Naive thymus-derived CD8-positive, alpha-beta T cell (primary cell): ENCODE data around the gene KIAA1671. TPM values are rescaled to one million over a fixed set of nuclear protein-coding genes. Genes with fewer than 3 reads are reported as not detected.

Experiments
- ATAC-seq, 2 donors: fragments of 150-1000 bp; cut with Tn5 transposase in 1 of 2; sonication (Bioruptor Pico), chemical (Tn5 transposase) in 1 of 2; 1 replicate in 1 of 2; 2 replicates in 1 of 2; pipeline ENCODE4 v1.10.0; 2021; ENCODE audit warnings: mild to moderate bottlenecking in 2 of 2, moderate library complexity in 2 of 2
- POLR2A ChIA-PET: fragments of 350-600 bp; sonication (Branson Sonifier 250); formaldehyde crosslinking; loops from one replicate; lab custom pipeline; 2021; ENCODE audit warnings: antibody characterized with exemption; lab: Charles Lee
- DNase-seq, 10 donors: peaks; one replicate each; pipeline versions ENCODE4 v3.0.0 to v3.0.0-alpha.2; 2020 to 2022
- H3K27ac Mint-ChIP-seq, 10 donors: one replicate each; pipeline ENCODE4 v1.8.0; 2020 to 2022; ENCODE audit warnings: mild to moderate bottlenecking in 10 of 10, mixed read lengths in 10 of 10, moderate library complexity in 4 of 10, inconsistent platforms in 1 of 10
- H3K27me3 Mint-ChIP-seq, 5 donors: one replicate each; pipeline ENCODE4 v1.8.0; 2021 to 2022; ENCODE audit warnings: mixed read lengths in 5 of 5
- H3K36me3 Mint-ChIP-seq, 3 donors: one replicate each; pipeline ENCODE4 v1.8.0; 2020 to 2022; ENCODE audit warnings: mixed read lengths in 3 of 3, mild to moderate bottlenecking in 2 of 3, inconsistent platforms in 1 of 3
- H3K4me1 Mint-ChIP-seq, 4 donors: one replicate each; pipeline ENCODE4 v1.8.0; 2021 to 2022; ENCODE audit warnings: mixed read lengths in 4 of 4
- H3K4me3 Mint-ChIP-seq, 10 donors: one replicate each; pipeline ENCODE4 v1.8.0; 2020 to 2022; ENCODE audit warnings: mild to moderate bottlenecking in 10 of 10, mixed read lengths in 10 of 10, moderate library complexity in 6 of 10, inconsistent platforms in 1 of 10
- H3K9me3 Mint-ChIP-seq, 9 donors: one replicate each; pipeline ENCODE4 v1.8.0; 2020 to 2022; ENCODE audit warnings: mixed read lengths in 9 of 9, mild to moderate bottlenecking in 3 of 9, inconsistent platforms in 1 of 9, moderate library complexity in 1 of 9
- polyA plus RNA-seq, 3 donors: library from polyadenylated mRNA; unstranded; fragments of 300-500 nt; fragmentation: Illumina TruSeq; gene quantifications; one replicate each; pipeline ENCODE4 v1.2.3, GENCODE V29; 2021
- total RNA-seq, 8 experiments: library from RNA in 2 of 8; stranded (reverse) in 2 of 8; gene quantifications; one replicate each; pipeline ENCODE4 v1.2.3 and lab custom pipeline; 2021 to 2026

KIAA1671 gene
- total and polyA plus RNA-seq, 5 experiments from 2014 or later: 0.33 to 5.2 (median 2.7) TPM

- Mint-ChIP-seq H3K27ac (peak overlapping the region; percentile 18 to 100 (median 94)), H3K4me3 (peak overlapping the region in 7 of 10 donors; percentile 0 to 84 (median 55)), H3K36me3 (no peaks in the 10 kb centered on the region), H3K4me1 (peaks cover 25 to 62% (median 58%) of the 10 kb centered on the region in 4 donors), H3K27me3 (peaks cover 0 to 4% (median 0%) of the 10 kb centered on the region in 5 donors), H3K9me3 (no peaks in the 10 kb centered on the region)
- no peak for ATAC-seq
- peak in 4 of 10 donors; percentile 32 to 51 (median 40) for DNase-seq
- POLR2A ChIA-PET: interaction anchor here (1.7 to 3.1 kb wide), 3 partner anchors 8 to 51 kb away, joined by 5 to 13 read pairs (median 7); no protein-coding TSS in a partner anchor
These were observed 108.1 kb downstream of the KIAA1671 start for GRCh38 chr22:25060522-25061071.

GRCh38 chr22:25061134-25061533 lies 108.6 kb downstream of the KIAA1671 start:
- Mint-ChIP-seq H3K27ac (peak overlapping the region; percentile 87 to 100 (median 97)), H3K4me1 (peaks cover 25 to 68% (median 62%) of the 10 kb centered on the region in 4 donors), H3K9me3 (no peaks in the 10 kb centered on the region), H3K27me3 (peaks cover 0 to 4% (median 0%) of the 10 kb centered on the region in 5 donors), H3K36me3 (no peaks in the 10 kb centered on the region), H3K4me3 (peak overlapping the region in 8 of 10 donors; percentile 0 to 90 (median 43))
- POLR2A ChIA-PET: interaction anchor here (0.6 to 3.1 kb wide), 5 partner anchors 9 to 50 kb away, joined by 3 to 13 read pairs (median 3); no protein-coding TSS in a partner anchor
- DNase-seq (no peak), ATAC-seq (no peak)

GRCh38 chr22:25061605-25062376 lies 109.3 kb downstream of the KIAA1671 start:
- Mint-ChIP-seq H3K27ac (peak overlapping the region; percentile 91 to 100 (median 98)), H3K36me3 (no peaks in the 10 kb centered on the region), H3K27me3 (peaks cover 0 to 4% (median 0%) of the 10 kb centered on the region in 5 donors), H3K4me1 (peaks cover 25 to 73% (median 68%) of the 10 kb centered on the region in 4 donors), H3K4me3 (peak overlapping the region; percentile 70 to 91 (median 86)), H3K9me3 (no peaks in the 10 kb centered on the region)
- ATAC-seq (peak in 1 of 2 donors; percentile 8), DNase-seq (peak in 1 of 10 donors; percentile 61)
- POLR2A ChIA-PET: interaction anchor here (0.6 to 3.6 kb wide), 7 partner anchors 8 to 1291 kb away, joined by 3 to 19 read pairs (median 3); no protein-coding TSS in a partner anchor

GRCh38 chr22:25062386-25063085 lies 110.0 kb downstream of the KIAA1671 start:
- Mint-ChIP-seq H3K4me1 (peaks cover 29 to 73% (median 69%) of the 10 kb centered on the region in 4 donors), H3K36me3 (no peaks in the 10 kb centered on the region), H3K9me3 (no peaks in the 10 kb centered on the region), H3K27me3 (peaks cover 0 to 4% (median 0%) of the 10 kb centered on the region in 5 donors), H3K4me3 (peak overlapping the region; percentile 74 to 91 (median 86)), H3K27ac (peak overlapping the region; percentile 91 to 100 (median 98))
- DNase-seq (peak; percentile 66 to 91 (median 83)), ATAC-seq (peak; percentile 91 to 98)
- POLR2A ChIA-PET: interaction anchor here (0.6 to 3.6 kb wide), 8 partner anchors 9 to 1292 kb away, joined by 3 to 19 read pairs (median 3); no protein-coding TSS in a partner anchor

- peak overlapping the region in 4 of 10 donors; percentile 11 to 29 (median 18) for H3K4me3 Mint-ChIP-seq
- ATAC-seq (no peak), DNase-seq (no peak)
- no peaks in the 10 kb centered on the region for H3K36me3 Mint-ChIP-seq
- H3K27ac Mint-ChIP-seq: peak overlapping the region; percentile 40 to 100 (median 76)
- POLR2A ChIA-PET: interaction anchor here (3.6 kb wide), 1 partner anchor 11 kb away, joined by 19 read pairs; no protein-coding TSS in a partner anchor
- H3K4me1 Mint-ChIP-seq: peaks cover 37 to 97% (median 92%) of the 10 kb centered on the region in 4 donors
- H3K9me3 Mint-ChIP-seq: no peaks in the 10 kb centered on the region
- peaks cover 0 to 2% (median 0%) of the 10 kb centered on the region in 5 donors for H3K27me3 Mint-ChIP-seq
These were observed 112.5 kb downstream of the KIAA1671 start for GRCh38 chr22:25064894-25065560.

- Mint-ChIP-seq H3K4me1 (peaks cover 42 to 100% (median 94%) of the 10 kb centered on the region in 4 donors), H3K27ac (peak overlapping the region; percentile 93 to 99 (median 98)), H3K36me3 (no peaks in the 10 kb centered on the region), H3K27me3 (peaks cover 0 to 2% (median 0%) of the 10 kb centered on the region in 5 donors), H3K4me3 (peak overlapping the region in 6 of 10 donors; percentile 50 to 95 (median 83)), H3K9me3 (no peaks in the 10 kb centered on the region)
- ATAC-seq: no peak
- DNase-seq: no peak
- POLR2A ChIA-PET: interaction anchor here (1.4 kb wide), 2 partner anchors 13 to 45 kb away, joined by 3 read pairs; no protein-coding TSS in a partner anchor
These were observed 114.4 kb downstream of the KIAA1671 start for GRCh38 chr22:25066861-25067435.

GRCh38 chr22:25067851-25068421 lies 115.4 kb downstream of the KIAA1671 start:
- peaks cover 0 to 2% (median 0%) of the 10 kb centered on the region in 5 donors for H3K27me3 Mint-ChIP-seq
- no peaks in the 10 kb centered on the region for H3K9me3 Mint-ChIP-seq
- POLR2A ChIA-PET: interaction anchor here (0.6 to 3.6 kb wide), 8 partner anchors 8 to 1347 kb away, joined by 3 to 32 read pairs (median 5); no protein-coding TSS in a partner anchor
- H3K4me3 Mint-ChIP-seq: peak overlapping the region; percentile 75 to 95 (median 82)
- H3K36me3 Mint-ChIP-seq: no peaks in the 10 kb centered on the region
- peak overlapping the region; percentile 93 to 99 (median 98) for H3K27ac Mint-ChIP-seq
- ATAC-seq (peak; percentile 89 to 96), DNase-seq (peak; percentile 68 to 94 (median 86))
- H3K4me1 Mint-ChIP-seq: peaks cover 39 to 99% (median 94%) of the 10 kb centered on the region in 4 donors

- ATAC-seq (peak; percentile 12), DNase-seq (peak in 4 of 10 donors; percentile 19 to 47 (median 28))
- H3K9me3 Mint-ChIP-seq: no peaks in the 10 kb centered on the region
- H3K4me3 Mint-ChIP-seq: peak overlapping the region; percentile 75 to 95 (median 82)
- no peaks in the 10 kb centered on the region for H3K36me3 Mint-ChIP-seq
- H3K27me3 Mint-ChIP-seq: peaks cover 0 to 2% (median 0%) of the 10 kb centered on the region in 5 donors
- POLR2A ChIA-PET: interaction anchor here (0.6 to 3.6 kb wide), 7 partner anchors 9 to 1348 kb away, joined by 5 to 32 read pairs (median 5); no protein-coding TSS in a partner anchor
- H3K27ac Mint-ChIP-seq: peak overlapping the region; percentile 93 to 99 (median 98)
- peaks cover 36 to 98% (median 91%) of the 10 kb centered on the region in 4 donors for H3K4me1 Mint-ChIP-seq
These were observed 116.2 kb downstream of the KIAA1671 start for GRCh38 chr22:25068707-25069106.

GRCh38 chr22:25069426-25069757 lies 116.9 kb downstream of the KIAA1671 start:
- peak overlapping the region; percentile 75 to 95 (median 82) for H3K4me3 Mint-ChIP-seq
- H3K9me3 Mint-ChIP-seq: no peaks in the 10 kb centered on the region
- peak overlapping the region; percentile 89 to 99 (median 98) for H3K27ac Mint-ChIP-seq
- H3K4me1 Mint-ChIP-seq: peaks cover 36 to 96% (median 87%) of the 10 kb centered on the region in 4 donors
- no peaks in the 10 kb centered on the region for H3K36me3 Mint-ChIP-seq
- peaks cover 0 to 2% (median 0%) of the 10 kb centered on the region in 5 donors for H3K27me3 Mint-ChIP-seq
- peak in 1 of 10 donors; percentile 19 for DNase-seq
- no peak for ATAC-seq
- POLR2A ChIA-PET: interaction anchor here (0.6 to 3.6 kb wide), 8 partner anchors 8 to 1836 kb away, joined by 3 to 32 read pairs (median 6); no protein-coding TSS in a partner anchor

GRCh38 chr22:25069758-25070481 lies 117.4 kb downstream of the KIAA1671 start:
- Mint-ChIP-seq H3K27ac (peak overlapping the region; percentile 89 to 99 (median 98)), H3K9me3 (no peaks in the 10 kb centered on the region), H3K36me3 (no peaks in the 10 kb centered on the region), H3K4me3 (peak overlapping the region; percentile 75 to 95 (median 82)), H3K27me3 (peaks cover 0 to 2% (median 0%) of the 10 kb centered on the region in 5 donors), H3K4me1 (peaks cover 34 to 96% (median 87%) of the 10 kb centered on the region in 4 donors)
- peak in 3 of 10 donors; percentile 33 to 35 (median 34) for DNase-seq
- ATAC-seq: peak in 1 of 2 donors; percentile 10
- POLR2A ChIA-PET: interaction anchor here (0.6 to 3.6 kb wide), 6 partner anchors 7 to 1836 kb away, joined by 3 to 32 read pairs (median 13); no protein-coding TSS in a partner anchor
